HG03354 (cell line): ENCODE measurements around the gene VTA1.
A peak's percentile ranks its signal among the peaks of the same experiment; 100 is the strongest.
"Not testable (repeated sequence)": the region's sequence is repeated elsewhere in the genome, so short reads cannot be mapped to it uniquely, and the experiment has no call there.

Experiments
- ATAC-seq: cut with Tn5 transposase; IDR thresholded peaks from one replicate; pipeline ENCODE4 v1.9.1; 2021; ENCODE audit warnings: mild to moderate bottlenecking; ENCODE audit not compliant: unreplicated experiment, poor library complexity, severe bottlenecking

VTA1 gene

GRCh38 chr6:142218446-142218845 lies 71.4 kb downstream of the VTA1 start:
- ATAC-seq, result no peak

- no peak for ATAC-seq
These were observed 75.0 kb downstream of the VTA1 start for GRCh38 chr6:142222022-142222421.

- no peak for ATAC-seq
These were observed 76.9 kb downstream of the VTA1 start for GRCh38 chr6:142223938-142224337.

- ATAC-seq, result no peak
These were observed 78.1 kb downstream of the VTA1 start for GRCh38 chr6:142225115-142225514.

GRCh38 chr6:142225552-142225951 lies 78.5 kb downstream of the VTA1 start:
- no peak for ATAC-seq

- ATAC-seq, result no peak
These were observed 79.7 kb downstream of the VTA1 start for GRCh38 chr6:142226731-142227130.

GRCh38 chr6:142229518-142230270 lies 82.6 kb downstream of the VTA1 start:
- not testable (repeated sequence) for ATAC-seq

- peak; percentile 81 for ATAC-seq
These were observed 85.4 kb downstream of the VTA1 start for GRCh38 chr6:142232206-142233044.

GRCh38 chr6:142233945-142234682 lies 87.1 kb downstream of the VTA1 start:
- ATAC-seq, result no peak

GRCh38 chr6:142235272-142235671 lies 88.2 kb downstream of the VTA1 start:
- no peak for ATAC-seq

GRCh38 chr6:142235791-142236190 lies 88.7 kb downstream of the VTA1 start:
- no peak for ATAC-seq

- no peak for ATAC-seq
These were observed 89.6 kb downstream of the VTA1 start for GRCh38 chr6:142236691-142237090.

GRCh38 chr6:142238881-142239280 lies 91.8 kb downstream of the VTA1 start:
- ATAC-seq, result no peak

GRCh38 chr6:142240179-142240578 lies 93.1 kb downstream of the VTA1 start:
- no peak for ATAC-seq

GRCh38 chr6:142241061-142241460 lies 94.0 kb downstream of the VTA1 start:
- ATAC-seq, result no peak

GRCh38 chr6:142242269-142242668 lies 95.2 kb downstream of the VTA1 start:
- no peak for ATAC-seq

GRCh38 chr6:142246960-142247359 lies 99.9 kb downstream of the VTA1 start:
- ATAC-seq, result peak; percentile 51

- ATAC-seq, result no peak
These were observed 102.2 kb downstream of the VTA1 start for GRCh38 chr6:142249266-142249665.

GRCh38 chr6:142251930-142252445 lies 104.9 kb downstream of the VTA1 start:
- no peak for ATAC-seq

- ATAC-seq, result no peak
These were observed 107.5 kb downstream of the VTA1 start for GRCh38 chr6:142254513-142254912.
